Hepatocyte (in vitro differentiated cells): ENCODE measurements around the gene CDC42BPA. TPM values are rescaled to one million over a fixed set of nuclear protein-coding genes. Genes with fewer than 3 reads are reported as not detected.

Experiments used
- DNase-seq: peaks from one replicate; pipeline ENCODE4 v3.0.0-alpha.2; 2016; ENCODE audit warnings: low spot score
- H2AFZ ChIP-seq: fragments of 200-600 bp; sonication (generic); 2 replicates; pipeline ENCODE4 v1.6.0; 2016; ENCODE audit warnings: antibody characterized with exemption, mild to moderate bottlenecking
- H3K27ac ChIP-seq: fragments of 200-600 bp; sonication (generic); 2 replicates; pipeline ENCODE4 v1.5.1; 2016; ENCODE audit warnings: mild to moderate bottlenecking
- H3K27me3 ChIP-seq: fragments of 200-600 bp; sonication (generic); 2 replicates; pipeline ENCODE4 v1.6.1; 2016
- H3K36me3 ChIP-seq: fragments of 200-600 bp; sonication (generic); replicated peaks from 2 replicates; pipeline ENCODE4 v1.5.1; 2016; ENCODE audit warnings: low read depth; ENCODE audit not compliant: insufficient read depth
- H3K4me1 ChIP-seq: fragments of 200-600 bp; sonication (generic); 2 replicates; pipeline ENCODE4 v1.5.1; 2016; ENCODE audit warnings: mild to moderate bottlenecking, moderate library complexity; ENCODE audit not compliant: insufficient read depth
- H3K4me2 ChIP-seq: fragments of 200-600 bp; sonication (generic); 2 replicates; pipeline ENCODE4 v1.6.0; 2016
- H3K4me3 ChIP-seq: fragments of 200-600 bp; sonication (generic); 2 replicates; pipeline ENCODE4 v1.5.1; 2016; ENCODE audit warnings: mild to moderate bottlenecking
- H3K79me2 ChIP-seq: fragments of 200-600 bp; sonication (generic); 2 replicates; pipeline ENCODE4 v1.6.0; 2017; ENCODE audit warnings: mild to moderate bottlenecking
- H3K9me2 ChIP-seq: fragments of 200-600 bp; sonication (generic); replicated peaks from 2 replicates; pipeline ENCODE4 v1.6.0; 2017; ENCODE audit warnings: mild to moderate bottlenecking; ENCODE audit not compliant: insufficient read depth
- H3K9me3 ChIP-seq: fragments of 200-600 bp; sonication (generic); 2 replicates; pipeline ENCODE4 v1.5.1; 2016; ENCODE audit warnings: low read depth, mild to moderate bottlenecking
- H4K20me1 ChIP-seq: fragments of 200-600 bp; sonication (generic); 2 replicates; pipeline ENCODE4 v1.6.0; 2016; ENCODE audit warnings: mild to moderate bottlenecking; ENCODE audit not compliant: insufficient read depth, poor library complexity, severe bottlenecking
- CTCF ChIP-seq: fragments of 200-600 bp; sonication (generic); IDR thresholded peaks from 2 replicates; pipeline ENCODE4 v1.5.1; 2016; ENCODE audit warnings: antibody characterized with exemption, mild to moderate bottlenecking; ENCODE audit not compliant: poor library complexity
- EZH2 ChIP-seq: fragments of 200-600 bp; sonication (generic); IDR thresholded peaks from 2 replicates; pipeline ENCODE4 v1.6.1; 2016; ENCODE audit warnings: antibody characterized with exemption, mild to moderate bottlenecking, borderline replicate concordance
- EZH2phosphoT487 ChIP-seq: fragments of 200-600 bp; sonication (generic); IDR thresholded peaks from one replicate; pipeline ENCODE4 v1.6.1; 2018; ENCODE audit warnings: antibody characterized with exemption, mild to moderate bottlenecking, low read depth, moderate library complexity; ENCODE audit not compliant: unreplicated experiment, severe bottlenecking
- WGBS: methylation state at CpG from one replicate; pipeline ENCODE4 v1.1.6; 2016; ENCODE audit warnings: low lambda C conversion rate; ENCODE audit errors: missing lambda C conversion rate; 5-methylcytosine and 5-hydroxymethylcytosine counted together
- polyA plus RNA-seq: library from polyadenylated mRNA; unstranded; fragments of >200 nt; fragmentation: Nextera tagmentation; extraction: Ambion mirVana; gene quantifications from 2 replicates; pipeline ENCODE4 v1.2.1, GENCODE V29; 2016
- total RNA-seq: library from RNA; depleted of rRNA; stranded (reverse); fragments of >200 nt; gene quantifications from 2 replicates; pipeline ENCODE4 v1.2.3, GENCODE V29; 2014

The CDC42BPA gene
- total and polyA plus RNA-seq, 2 experiments from 2014 or later, result 24.5 to 40.9 TPM

DNA sequence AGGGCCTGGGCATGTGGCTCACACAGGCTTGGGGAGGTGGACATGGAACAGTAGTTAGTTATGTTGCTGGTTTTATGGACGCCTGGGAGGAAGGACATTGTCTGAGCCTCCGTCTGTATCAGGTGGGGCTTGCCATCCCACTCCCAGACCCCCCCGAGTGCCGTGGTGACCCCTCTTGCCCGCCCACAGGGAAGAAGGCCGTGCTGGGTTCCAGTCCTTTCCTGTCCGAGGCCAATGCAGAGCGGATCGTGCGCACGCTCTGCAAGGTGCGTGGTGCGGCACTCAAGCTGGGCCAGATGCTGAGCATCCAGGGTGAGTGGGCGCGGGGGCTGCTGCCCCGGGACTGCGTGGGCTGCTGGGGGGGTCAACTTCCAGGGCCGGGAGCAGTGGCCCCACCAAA is 336.5 kb downstream of the CDC42BPA start:
- Histone ChIP-seq H3K36me3 (no peaks in the 10 kb centered on the region), H3K9me3 (no peaks in the 10 kb centered on the region)

DNA sequence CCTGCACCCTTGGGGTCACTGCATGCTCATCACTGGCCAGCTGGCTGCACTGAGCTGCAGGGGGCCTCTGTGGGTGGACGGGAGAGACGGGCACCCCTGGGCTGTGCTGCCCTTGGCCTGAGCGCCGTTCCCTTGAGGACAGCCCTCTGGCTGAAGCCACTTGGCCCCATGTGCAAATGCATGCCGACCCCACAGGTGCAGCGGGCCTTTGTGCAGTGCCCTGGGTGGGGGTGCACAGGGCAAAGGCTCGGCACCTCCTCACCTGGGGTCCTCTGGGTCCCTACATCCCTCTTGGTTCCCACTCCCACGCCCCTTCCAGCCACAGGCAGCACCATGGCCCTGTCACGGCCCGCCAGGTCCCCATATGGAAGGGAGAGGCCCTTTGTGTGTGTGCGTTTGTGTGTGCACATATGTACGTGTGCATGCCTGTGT is 336.9 kb downstream of the CDC42BPA start:
- Histone ChIP-seq H3K4me1 (no peaks in the 10 kb centered on the region), H3K9me3 (no peaks in the 10 kb centered on the region), H4K20me1 (no peaks in the 10 kb centered on the region), H3K79me2 (no peaks in the 10 kb centered on the region), H3K36me3 (no peaks in the 10 kb centered on the region), H3K9me2 (no peaks in the 10 kb centered on the region), H3K4me3 (no peak overlapping the region), H3K27me3 (no peaks in the 10 kb centered on the region), H2AFZ (no peak overlapping the region), H3K27ac (no peak overlapping the region), H3K4me2 (no peak overlapping the region)
- 83% methylated on average over 12 of the region's 12 CpGs for WGBS
- DNase-seq, result no peak
- TF ChIP-seq CTCF, result no peak
- no peak for TF ChIP-seq EZH2phosphoT487
- TF ChIP-seq EZH2, result no peak

More for the DNA sequence above, 336.5 kb downstream of the CDC42BPA start:
- no peak overlapping the region for H3K27ac ChIP-seq
- no peak overlapping the region for H3K4me3 ChIP-seq
- H3K4me1 ChIP-seq, result no peaks in the 10 kb centered on the region
- H3K27me3 ChIP-seq, result no peaks in the 10 kb centered on the region
- no peak overlapping the region for H3K4me2 ChIP-seq
- no peak for DNase-seq
- no peaks in the 10 kb centered on the region for H3K9me2 ChIP-seq
- H3K79me2 ChIP-seq, result no peaks in the 10 kb centered on the region
- no peaks in the 10 kb centered on the region for H4K20me1 ChIP-seq
- no peak overlapping the region for H2AFZ ChIP-seq
- TF ChIP-seq EZH2phosphoT487 (no peak), CTCF (no peak), EZH2 (no peak)
- 94% methylated on average over 18 of the region's 18 CpGs for WGBS

GRCh38 chr1:226980565-226981385 is 337.5 kb downstream of the CDC42BPA start:
- Histone ChIP-seq H4K20me1 (no peaks in the 10 kb centered on the region), H2AFZ (no peak overlapping the region), H3K4me1 (no peaks in the 10 kb centered on the region), H3K27me3 (no peaks in the 10 kb centered on the region), H3K4me3 (no peak overlapping the region), H3K36me3 (no peaks in the 10 kb centered on the region), H3K27ac (no peak overlapping the region), H3K9me3 (no peaks in the 10 kb centered on the region), H3K4me2 (no peak overlapping the region), H3K9me2 (no peaks in the 10 kb centered on the region), H3K79me2 (no peaks in the 10 kb centered on the region)
- no peak for DNase-seq
- 96% methylated on average over 26 of the region's 26 CpGs for WGBS
- TF ChIP-seq CTCF (no peak), EZH2phosphoT487 (no peak), EZH2 (no peak)
